Activated T-cell treated with anti-CD3 and anti-CD28 coated beads, Interleukin-2, amount 50 U/mL, for 48 hours (primary cell): ENCODE data around the gene NELL2.
"Not testable (repeated sequence)": the region's sequence is repeated elsewhere in the genome, so short reads cannot be mapped to it uniquely, and the experiment has no call there.

Experiments
- DNase-seq, 2 experiments: peaks; one replicate each; pipeline ENCODE4 v3.0.0-alpha.2; 2020

The NELL2 gene

GRCh38 chr12:44875954-44876543 is at the start of gene NELL2:
Gene NELL2 (minus strand): TSS chr12:44876315. CDS start chr12:44875869, 446 bp downstream.
- DNase-seq: peak; percentile 83 to 84

DNA sequence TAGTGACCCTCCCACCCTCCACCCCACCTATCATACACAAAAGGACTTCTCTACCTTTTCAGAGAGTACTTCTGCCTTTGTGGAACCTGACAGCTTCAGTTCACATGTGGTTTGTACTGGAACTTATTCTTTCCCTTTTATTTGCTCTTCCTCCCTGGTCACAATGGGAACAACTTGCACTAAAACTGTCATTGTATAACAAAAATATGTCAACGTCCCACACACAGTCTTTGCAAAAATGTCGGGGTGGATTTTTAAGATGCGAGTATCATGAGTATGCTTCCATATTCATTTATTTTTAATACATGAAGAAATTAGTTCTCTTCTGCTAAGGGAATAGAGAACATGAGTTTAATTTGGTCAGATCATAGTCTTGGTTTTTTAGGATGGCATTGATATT is 45.6 kb upstream of the NELL2 start:
- no peak for DNase-seq

- DNase-seq: no peak
Observed at GRCh38 chr12:44917141-44917540, 41.0 kb upstream of the NELL2 start.

- DNase-seq: no peak
Observed at GRCh38 chr12:44915958-44916357, 39.8 kb upstream of the NELL2 start.

- no peak for DNase-seq
Observed at GRCh38 chr12:44904321-44904720, 28.2 kb upstream of the NELL2 start.

GRCh38 chr12:44898108-44898507 is 22.0 kb upstream of the NELL2 start:
- not testable (repeated sequence) for DNase-seq

DNA sequence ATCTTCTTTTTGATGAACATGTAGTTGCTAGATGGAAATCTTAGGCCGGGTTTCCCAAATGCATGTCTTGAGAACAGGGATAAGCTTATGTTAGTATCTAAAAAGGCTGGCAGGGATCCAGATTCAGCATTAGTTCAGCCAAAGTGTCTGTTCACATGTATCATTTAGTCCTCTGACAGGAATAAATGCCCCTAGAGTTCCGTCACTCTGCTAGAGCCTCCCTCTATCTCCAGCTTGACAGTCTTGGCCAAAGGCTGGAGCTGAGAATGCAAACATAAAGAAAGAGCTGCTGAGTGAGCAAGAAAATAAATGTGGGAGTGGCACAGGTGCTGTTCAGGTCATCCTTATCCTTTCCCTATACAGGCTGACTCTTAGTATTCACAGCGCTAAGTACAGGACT is 13.8 kb upstream of the NELL2 start:
- DNase-seq: no peak

- no peak for DNase-seq
Observed at GRCh38 chr12:44889162-44889561, 13.0 kb upstream of the NELL2 start.

GRCh38 chr12:44885902-44886301 is 9.8 kb upstream of the NELL2 start:
- no peak for DNase-seq

- DNase-seq: no peak
Observed at GRCh38 chr12:44881197-44881596, 5.1 kb upstream of the NELL2 start.

- peak; percentile 63 to 68 for DNase-seq
Observed at GRCh38 chr12:44876544-44877410, 662 bp upstream of the NELL2 start.

- DNase-seq: peak in 1 of 2 experiments; percentile 41
Observed at GRCh38 chr12:44875417-44875953, 630 bp downstream of the NELL2 start.

DNA sequence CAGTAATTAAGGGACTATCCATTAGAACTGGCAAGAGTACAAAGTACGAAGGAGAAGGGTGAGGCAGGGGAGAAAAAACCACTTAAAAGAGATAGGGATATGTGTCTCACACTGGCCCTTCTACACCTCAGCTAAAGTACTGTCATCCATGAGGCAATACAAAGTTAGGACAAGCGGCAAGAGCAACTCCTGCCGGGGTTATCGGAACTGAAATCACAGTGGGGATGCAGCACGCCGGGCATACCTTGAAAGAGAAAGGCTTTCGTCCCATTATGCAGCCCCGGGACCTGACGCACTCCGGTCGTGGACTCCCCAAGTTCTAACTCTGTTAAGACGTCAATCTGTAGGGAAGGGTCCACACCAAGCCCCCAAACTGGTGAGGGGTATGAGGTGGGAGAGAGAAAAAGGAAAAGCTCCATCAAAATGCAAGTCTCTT is 1.1 kb downstream of the NELL2 start:
- peak; percentile 57 to 58 for DNase-seq

DNA sequence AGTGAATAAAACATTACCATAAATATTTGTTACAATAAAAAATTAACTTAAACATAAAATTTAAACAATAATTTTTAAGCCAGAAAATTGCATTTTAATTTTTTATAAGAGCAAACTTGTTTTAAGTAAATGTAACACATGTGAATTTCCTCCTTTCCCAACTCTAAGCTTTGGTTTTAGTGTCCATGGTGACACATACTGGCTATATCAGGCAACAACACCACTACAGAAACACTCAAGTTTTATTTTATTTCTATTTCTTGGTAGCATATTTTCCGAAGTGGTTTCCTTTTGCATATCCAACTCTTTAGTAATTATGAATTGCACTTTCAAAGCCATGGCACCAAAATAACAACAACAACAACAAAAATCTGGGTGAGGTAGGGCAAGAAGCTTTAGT is 2.2 kb downstream of the NELL2 start:
- no peak for DNase-seq

DNA sequence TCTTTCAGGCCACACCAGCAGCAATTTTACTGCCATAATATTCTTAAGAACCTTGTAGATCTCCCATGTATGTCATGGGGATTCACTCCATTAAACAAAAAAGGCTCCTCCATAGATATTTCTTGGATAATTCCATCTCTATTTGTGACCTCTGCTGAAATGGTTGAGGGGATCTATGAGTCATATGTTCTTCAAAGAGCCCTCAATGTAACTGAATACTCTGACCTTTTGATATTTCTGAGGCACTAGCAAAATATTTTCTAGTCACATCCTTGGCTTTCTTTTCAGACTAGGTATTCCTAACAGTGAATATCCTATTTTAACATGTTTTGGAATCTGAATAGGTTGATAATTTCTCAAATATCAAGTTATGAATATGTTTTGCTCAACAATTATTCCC is 6.6 kb downstream of the NELL2 start:
- no peak for DNase-seq

GRCh38 chr12:44863867-44864266 is 12.2 kb downstream of the NELL2 start:
- DNase-seq: no peak

GRCh38 chr12:44859998-44860689 is 16.0 kb downstream of the NELL2 start:
- DNase-seq: no peak

DNA sequence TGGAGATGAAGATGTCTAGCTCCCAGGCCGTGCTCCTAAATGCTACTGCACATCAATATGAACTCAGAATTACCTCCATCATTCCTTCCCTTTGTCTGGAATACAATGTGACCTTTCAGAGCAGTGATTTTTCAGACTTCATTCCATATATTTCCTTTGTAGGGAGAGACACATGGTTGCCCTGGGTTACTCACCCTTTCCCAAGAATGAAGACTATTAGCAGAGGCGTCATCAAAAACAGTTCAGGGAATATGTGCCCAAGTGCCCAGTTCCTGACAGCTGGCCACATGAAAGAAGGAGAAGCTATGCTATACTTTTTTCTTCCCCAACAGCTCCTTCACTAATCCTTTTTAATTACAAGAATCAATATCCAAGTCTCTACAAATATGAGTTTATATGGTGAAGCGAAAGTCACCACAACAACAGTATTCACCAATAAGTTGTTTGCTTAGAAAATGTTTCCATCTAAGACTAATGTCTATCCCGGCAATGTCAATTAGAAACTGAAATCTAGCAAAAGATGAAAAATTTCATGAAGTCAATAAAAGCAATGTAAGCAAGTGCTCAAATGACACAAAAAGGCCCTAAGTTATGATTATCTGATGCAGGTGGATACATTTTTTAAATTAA is 17.8 kb downstream of the NELL2 start:
- DNase-seq: no peak

DNA sequence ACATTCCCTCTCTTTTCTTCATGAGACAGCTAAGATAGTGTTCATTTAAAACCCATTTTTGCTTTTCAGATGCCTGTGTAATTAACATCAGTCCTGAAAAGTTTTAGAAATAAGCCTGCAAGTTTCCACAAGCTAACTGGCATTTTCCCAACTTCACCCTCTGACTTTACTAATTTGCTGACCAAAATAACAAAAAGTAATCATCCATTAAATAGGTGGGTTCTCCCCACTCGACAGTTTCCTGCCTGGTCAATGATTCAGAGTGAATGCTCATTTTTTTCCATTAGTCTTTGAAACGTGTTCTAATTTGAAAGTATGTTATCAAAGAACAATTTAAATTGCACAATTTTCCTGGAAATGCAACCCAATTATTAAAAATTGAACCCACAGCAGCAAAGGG is 23.6 kb downstream of the NELL2 start:
- DNase-seq: no peak

DNA sequence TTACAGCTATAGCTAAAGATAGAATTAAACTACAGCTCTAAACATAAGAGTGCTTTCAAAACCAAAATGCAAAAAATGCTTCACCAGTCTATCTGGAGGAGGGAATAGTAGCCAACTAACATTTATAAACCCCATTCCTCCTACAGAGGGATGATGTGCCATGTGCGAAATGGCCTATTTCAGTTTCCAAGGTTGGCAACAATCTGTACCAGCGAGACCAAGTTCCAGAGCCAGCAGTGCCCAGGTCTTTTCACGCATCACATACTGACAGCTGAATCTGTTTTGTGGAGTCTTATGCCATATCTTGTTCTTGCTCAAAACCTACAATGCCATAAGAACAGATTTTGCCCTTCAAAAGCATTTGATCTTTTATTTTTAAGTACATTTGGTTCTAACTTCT is 24.5 kb downstream of the NELL2 start:
- DNase-seq: no peak

DNA sequence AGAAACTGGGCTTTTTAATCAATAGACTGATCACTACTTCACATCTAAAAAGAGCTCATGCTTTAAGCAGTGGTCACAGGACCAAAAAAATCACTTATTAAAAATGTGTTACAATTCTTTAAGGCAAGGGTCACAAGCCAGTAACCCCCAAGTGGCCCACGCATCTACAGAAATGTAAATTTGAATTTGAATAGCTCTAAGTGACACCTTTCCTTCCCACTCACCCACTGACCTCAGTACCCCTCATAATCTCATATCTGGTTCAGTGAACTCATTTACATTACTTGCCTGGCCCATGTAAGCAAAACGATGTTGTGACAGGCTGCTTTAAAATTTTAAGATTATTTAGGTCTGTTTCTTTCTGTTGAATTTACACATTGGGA is 27.4 kb downstream of the NELL2 start:
- no peak for DNase-seq

GRCh38 chr12:44847888-44848702 is 28.0 kb downstream of the NELL2 start:
- DNase-seq: peak; percentile 66 to 69
